Activated CD4-positive, alpha-beta T cell treated with anti-CD3 and anti-CD28 coated beads, Interleukin-2, amount 50 U/mL, for 1 hour (primary cell): ENCODE data around the gene GTF2A2.

Experiments used
- DNase-seq: peaks from one replicate; pipeline ENCODE4 v3.0.0-alpha.2; 2020

The GTF2A2 gene

GRCh38 chr15:59596640-59597039 is 60.7 kb downstream of the GTF2A2 start:
- DNase-seq: no peak

- no peak for DNase-seq
Observed at GRCh38 chr15:59595434-59595915, 61.8 kb downstream of the GTF2A2 start.

GRCh38 chr15:59594991-59595390 is 62.3 kb downstream of the GTF2A2 start:
- DNase-seq: no peak

GRCh38 chr15:59594493-59594942 is 62.8 kb downstream of the GTF2A2 start:
- no peak for DNase-seq

- no peak for DNase-seq
Observed at GRCh38 chr15:59591356-59591755, 66.0 kb downstream of the GTF2A2 start.

GRCh38 chr15:59590027-59590426 is 67.3 kb downstream of the GTF2A2 start:
- DNase-seq: no peak
